Coronary artery (tissue), 2 donors: ENCODE data around the gene VENTX.

Source experiments
- DNase-seq: peaks from one replicate; pipeline ENCODE4 v3.0.0-alpha.2; 2017; ENCODE audit warnings: low spot score
- H3K27ac ChIP-seq, 2 donors: fragments of 200-600 bp; sonication (generic); one replicate each; pipeline ENCODE4 v1.5.1; 2016 to 2019
- H3K4me3 ChIP-seq: fragments of 200-600 bp; sonication (generic); 2 replicates; pipeline ENCODE4 v1.5.1; 2016; ENCODE audit warnings: mild to moderate bottlenecking, moderate library complexity
- TF ChIP-seq, protein P1 (sequence below): fragments of 200-600 bp; sonication (generic); IDR thresholded peaks from one replicate; pipeline ENCODE4 v1.5.1; 2019; ENCODE audit warnings: antibody characterized with exemption

The VENTX gene

GRCh38 chr10:133225707-133226191 lies 11.9 kb upstream of the VENTX start:
- H3K27ac ChIP-seq = no peak overlapping the region
- TF ChIP-seq, protein P1, sequence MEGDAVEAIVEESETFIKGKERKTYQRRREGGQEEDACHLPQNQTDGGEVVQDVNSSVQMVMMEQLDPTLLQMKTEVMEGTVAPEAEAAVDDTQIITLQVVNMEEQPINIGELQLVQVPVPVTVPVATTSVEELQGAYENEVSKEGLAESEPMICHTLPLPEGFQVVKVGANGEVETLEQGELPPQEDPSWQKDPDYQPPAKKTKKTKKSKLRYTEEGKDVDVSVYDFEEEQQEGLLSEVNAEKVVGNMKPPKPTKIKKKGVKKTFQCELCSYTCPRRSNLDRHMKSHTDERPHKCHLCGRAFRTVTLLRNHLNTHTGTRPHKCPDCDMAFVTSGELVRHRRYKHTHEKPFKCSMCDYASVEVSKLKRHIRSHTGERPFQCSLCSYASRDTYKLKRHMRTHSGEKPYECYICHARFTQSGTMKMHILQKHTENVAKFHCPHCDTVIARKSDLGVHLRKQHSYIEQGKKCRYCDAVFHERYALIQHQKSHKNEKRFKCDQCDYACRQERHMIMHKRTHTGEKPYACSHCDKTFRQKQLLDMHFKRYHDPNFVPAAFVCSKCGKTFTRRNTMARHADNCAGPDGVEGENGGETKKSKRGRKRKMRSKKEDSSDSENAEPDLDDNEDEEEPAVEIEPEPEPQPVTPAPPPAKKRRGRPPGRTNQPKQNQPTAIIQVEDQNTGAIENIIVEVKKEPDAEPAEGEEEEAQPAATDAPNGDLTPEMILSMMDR = no peak
- DNase-seq = no peak
- H3K4me3 ChIP-seq = no peak overlapping the region

GRCh38 chr10:133226251-133226808 lies 11.3 kb upstream of the VENTX start:
- no peak for DNase-seq
- no peak overlapping the region for H3K4me3 ChIP-seq
- no peak overlapping the region for H3K27ac ChIP-seq
- TF ChIP-seq, protein P1 = no peak

- Histone ChIP-seq H3K27ac (no peak overlapping the region), H3K4me3 (no peak overlapping the region)
- TF ChIP-seq, protein P1 = no peak
- DNase-seq = no peak
Observed at GRCh38 chr10:133227256-133227655, 10.4 kb upstream of the VENTX start.

GRCh38 chr10:133229265-133230043 lies 8.2 kb upstream of the VENTX start:
- no peak overlapping the region for H3K27ac ChIP-seq
- no peak for DNase-seq
- TF ChIP-seq, protein P1 = no peak
- H3K4me3 ChIP-seq = peak overlapping the region; percentile 60

- Histone ChIP-seq H3K4me3 (peak within 1 kb of the TSS; percentile 60), H3K27ac (no peak within 1 kb of the TSS)
- no peak for DNase-seq
- TF ChIP-seq, protein P1 = no peak
Observed at GRCh38 chr10:133230044-133230361, 7.7 kb upstream of the VENTX start, which contains the start of gene UTF1. Gene UTF1, plus strand, starts transcription at chr10:133230217. Its CDS starts 72 bp downstream, at chr10:133230289.

- DNase-seq = no peak
- H3K4me3 ChIP-seq = peak overlapping the region; percentile 60
- TF ChIP-seq, protein P1 = no peak
- no peak overlapping the region for H3K27ac ChIP-seq
Observed at GRCh38 chr10:133230387-133231195, 7.1 kb upstream of the VENTX start.
